HG02759 (cell line): Measurements from ENCODE around the gene XPR1.
A peak's percentile ranks its signal among the peaks of the same experiment; 100 is the strongest.

Source experiments
- ATAC-seq: cut with Tn5 transposase; IDR thresholded peaks from one replicate; pipeline ENCODE4 v1.9.1; 2021; ENCODE audit warnings: mild to moderate bottlenecking, moderate library complexity; ENCODE audit not compliant: unreplicated experiment

Gene XPR1

DNA sequence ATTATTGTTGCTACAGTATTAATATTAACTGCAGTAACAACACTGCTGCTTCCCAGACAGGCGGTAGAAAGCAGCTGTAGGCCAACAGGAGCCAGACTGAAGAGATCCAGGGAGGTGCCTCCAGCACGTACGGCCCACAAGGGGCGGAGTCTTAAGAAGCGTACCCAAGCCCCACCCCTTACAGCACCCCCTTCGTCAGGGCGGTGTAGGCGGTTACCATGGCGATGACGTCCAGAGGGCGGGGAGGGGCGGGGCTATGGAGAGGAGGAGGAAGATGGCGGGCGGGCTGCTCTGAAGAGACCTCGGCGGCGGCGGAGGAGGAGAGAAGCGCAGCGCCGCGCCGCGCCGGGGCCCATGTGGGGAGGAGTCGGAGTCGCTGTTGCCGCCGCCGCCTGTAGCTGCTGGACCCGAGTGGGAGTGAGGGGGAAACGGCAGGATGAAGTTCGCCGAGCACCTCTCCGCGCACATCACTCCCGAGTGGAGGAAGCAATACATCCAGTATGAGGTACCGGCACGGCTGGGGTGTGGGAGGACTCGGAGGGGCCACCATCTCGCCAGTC lies at the start of gene XPR1:
Gene XPR1 (plus strand): TSS at position 257 of the 560 bp plus-strand sequence. CDS start 180 bp downstream, at position 437.
- peak; percentile 95 for ATAC-seq

DNA sequence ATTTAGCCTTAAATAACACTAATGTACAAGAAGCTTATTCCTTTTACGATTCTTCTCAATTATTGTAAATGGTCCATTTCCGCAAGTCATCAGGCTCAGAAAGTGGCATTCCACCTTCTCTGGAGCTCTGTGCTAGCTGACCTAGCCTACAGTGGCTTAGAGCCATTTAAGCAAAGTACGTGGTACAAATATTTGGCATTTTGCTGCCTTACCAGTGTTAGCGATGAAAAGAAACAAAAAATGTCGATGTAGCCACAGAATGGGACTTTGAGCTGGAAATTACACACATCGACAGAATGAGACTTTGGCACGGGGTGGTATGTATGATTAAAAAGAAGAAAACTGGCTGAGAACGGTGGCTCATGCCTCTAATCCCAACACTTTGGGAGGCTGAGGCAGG lies 47.0 kb upstream of the XPR1 start:
- no peak for ATAC-seq

DNA sequence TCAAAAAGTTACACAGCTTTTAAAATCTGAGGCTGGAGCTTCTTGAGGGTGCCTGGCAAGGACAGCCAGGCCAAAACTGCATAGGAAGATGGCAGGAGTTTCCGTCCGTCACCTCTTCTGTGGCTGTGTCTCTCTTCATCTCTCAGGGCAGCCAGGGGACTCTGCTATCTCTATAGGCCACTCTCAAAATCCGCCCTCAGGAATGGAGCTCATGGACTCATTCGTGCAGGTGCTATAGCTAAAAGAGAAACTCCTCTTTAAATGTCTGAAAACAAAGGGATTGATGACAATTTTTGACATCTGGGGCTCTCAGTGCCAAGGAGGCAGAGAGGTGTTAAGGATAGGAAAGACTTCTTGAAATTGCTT lies 45.8 kb upstream of the XPR1 start:
- ATAC-seq = no peak

DNA sequence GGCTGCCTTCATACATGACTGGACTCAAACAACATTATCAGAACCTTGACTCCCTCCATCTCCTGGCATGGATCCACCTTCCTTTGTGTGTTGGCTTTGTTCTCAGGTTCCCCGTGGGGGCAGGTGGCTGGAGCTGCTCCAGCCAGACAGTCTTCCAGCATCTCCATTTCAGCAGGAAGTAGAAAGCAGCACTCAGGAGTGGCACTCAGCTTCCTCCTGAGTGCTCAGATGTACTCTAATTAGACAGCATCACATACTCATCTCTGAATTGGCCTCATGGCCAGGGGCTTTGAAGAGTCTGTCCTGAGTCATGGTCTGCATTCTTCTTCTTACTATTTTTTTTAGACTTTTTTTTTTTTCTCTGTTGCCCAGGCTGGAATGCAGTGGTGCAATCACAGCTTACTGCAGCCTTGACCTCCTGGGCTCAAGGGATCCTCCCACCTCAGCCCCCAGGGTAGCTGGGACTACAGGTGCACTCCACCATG lies 45.1 kb upstream of the XPR1 start:
- no peak for ATAC-seq

DNA sequence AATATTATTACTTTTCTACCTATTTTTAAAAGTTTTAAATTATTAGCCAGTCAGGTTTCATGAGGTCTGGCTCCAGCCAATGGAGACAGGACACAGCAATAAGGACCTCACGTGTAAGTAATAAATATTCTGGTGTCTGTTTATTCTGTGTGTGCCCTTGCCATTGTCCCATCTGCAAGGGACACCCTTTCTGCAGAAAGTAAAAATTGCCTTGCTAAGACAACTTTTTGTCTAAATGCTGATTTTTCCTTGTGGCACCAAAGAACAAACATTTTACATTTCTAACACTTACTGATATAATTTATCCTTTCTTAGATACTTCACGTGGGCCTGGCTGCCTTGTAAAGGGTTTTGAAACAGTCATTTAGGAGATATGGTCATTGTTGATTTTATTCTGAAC lies 43.7 kb upstream of the XPR1 start:
- ATAC-seq = no peak

DNA sequence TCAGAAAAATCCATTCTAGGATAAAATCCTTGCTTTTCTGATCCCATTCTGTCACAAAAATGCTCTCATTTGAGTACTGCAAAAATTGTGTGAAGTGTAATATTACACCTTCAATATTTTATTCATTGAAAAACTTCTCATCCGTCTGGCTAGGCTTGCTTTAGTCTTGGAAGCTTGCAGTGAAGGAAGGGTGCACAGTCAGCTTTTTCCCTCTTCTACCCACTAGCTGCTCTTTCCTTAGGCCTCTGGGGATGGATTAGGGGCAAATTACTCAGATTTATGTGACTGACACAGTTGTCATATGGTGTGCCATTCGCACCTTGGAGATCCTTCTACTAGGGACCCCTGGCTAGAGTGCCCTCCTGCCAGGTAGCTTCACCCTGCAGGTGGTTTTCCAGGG lies 40.9 kb upstream of the XPR1 start:
- ATAC-seq = no peak

DNA sequence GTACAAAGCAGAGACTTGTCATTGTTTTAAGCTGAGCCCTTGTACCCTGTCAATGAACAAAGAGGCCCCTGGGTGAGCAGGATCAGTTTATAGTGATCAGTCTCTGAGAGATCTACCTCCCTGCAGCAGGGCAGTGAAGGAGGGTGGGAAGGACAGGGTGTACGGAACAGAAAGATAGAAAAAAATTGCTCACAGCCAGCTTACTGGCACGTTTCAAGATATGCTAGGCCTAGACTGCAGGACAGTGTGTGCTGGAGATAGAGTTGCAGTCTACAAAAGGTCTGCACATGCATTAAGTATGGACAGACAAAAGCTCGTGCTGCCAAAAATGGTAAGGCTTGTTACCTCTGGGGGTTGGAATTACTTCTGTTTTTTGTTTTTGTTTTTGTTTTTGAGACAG lies 38.4 kb upstream of the XPR1 start:
- no peak for ATAC-seq

DNA sequence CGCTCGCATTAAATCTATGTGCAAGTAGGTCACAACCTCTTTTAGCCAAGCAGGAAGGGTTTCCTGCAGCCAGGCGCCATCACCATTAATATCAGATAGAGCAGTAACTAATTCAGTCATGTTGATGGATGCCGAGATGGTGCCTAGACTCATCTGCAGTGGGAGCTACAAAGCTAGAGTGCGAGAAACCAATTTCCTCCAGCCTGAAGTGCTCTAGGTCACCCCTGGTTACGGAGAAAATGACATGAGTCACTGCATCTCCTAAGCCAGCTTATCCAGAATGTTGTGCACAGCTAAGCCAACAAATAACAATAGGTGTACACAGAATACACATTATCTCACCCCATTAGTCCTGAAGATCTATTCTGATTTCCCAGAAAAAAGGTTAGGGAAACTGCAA lies 37.1 kb upstream of the XPR1 start:
- no peak for ATAC-seq

DNA sequence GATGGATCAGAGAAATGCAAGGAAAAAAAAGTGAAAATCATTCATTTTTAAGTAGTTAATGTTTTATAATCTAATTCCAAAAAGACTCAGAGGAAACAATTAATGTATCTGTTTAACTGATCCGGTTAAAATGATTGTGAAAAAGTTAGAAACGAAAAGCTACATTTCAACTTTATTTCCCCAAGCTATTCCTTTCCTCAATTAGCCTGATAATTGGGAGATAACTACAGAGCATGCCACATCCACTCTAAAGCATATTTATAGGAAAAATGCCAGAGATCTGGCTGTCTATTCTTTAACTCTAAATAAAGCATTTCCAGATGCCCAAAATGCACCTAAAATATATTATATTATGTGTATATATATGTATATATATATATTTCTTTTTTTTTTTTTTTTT lies 35.9 kb upstream of the XPR1 start:
- no peak for ATAC-seq

DNA sequence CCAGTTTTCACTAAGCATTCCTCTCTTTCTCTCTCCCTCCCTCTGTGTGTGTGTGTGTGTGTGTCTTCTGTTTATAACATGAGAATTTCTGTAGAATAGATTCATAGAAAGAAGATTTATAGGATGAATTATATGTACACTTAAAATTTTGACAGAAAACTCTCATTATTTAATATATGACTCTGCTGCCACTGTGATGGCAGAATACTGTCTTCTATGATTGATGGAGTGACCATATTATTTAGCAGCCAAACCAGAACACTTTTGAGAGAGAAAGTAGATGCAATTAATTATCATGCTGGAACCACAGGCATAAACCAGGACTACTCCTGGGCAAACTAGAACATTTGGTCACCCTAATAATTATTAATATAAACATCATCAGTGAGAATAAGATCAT lies 34.3 kb upstream of the XPR1 start:
- no peak for ATAC-seq

DNA sequence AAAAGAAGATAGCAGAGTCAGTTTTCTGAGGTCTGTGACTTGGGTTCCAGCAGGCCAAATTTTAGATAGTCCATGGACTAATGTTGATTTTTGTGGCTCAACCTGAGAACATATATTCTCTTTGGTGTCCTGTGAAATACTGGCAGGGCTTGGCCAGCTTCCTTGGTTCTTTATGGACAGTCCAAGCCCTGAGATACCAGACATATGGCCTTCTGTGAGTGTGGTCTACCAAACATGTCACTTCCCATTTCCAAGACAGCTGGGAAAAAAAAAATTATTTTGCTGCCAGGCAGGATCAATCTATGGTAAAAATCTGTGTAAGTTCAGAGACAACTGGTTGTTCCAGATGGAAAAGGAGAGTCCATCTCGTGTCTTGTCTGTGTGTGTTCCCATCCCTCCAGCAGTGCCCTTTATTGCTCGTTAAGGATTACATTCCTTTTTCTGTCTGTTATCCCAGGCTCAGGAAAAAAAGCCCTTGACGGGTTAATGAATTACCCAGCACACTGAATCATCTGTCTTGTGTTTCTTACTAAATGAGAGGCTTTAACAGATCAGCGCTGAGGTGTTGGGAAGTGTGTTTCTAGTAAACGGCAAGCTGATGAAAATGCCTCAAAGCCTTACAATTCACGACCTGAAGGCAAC lies 33.4 kb upstream of the XPR1 start:
- no peak for ATAC-seq

DNA sequence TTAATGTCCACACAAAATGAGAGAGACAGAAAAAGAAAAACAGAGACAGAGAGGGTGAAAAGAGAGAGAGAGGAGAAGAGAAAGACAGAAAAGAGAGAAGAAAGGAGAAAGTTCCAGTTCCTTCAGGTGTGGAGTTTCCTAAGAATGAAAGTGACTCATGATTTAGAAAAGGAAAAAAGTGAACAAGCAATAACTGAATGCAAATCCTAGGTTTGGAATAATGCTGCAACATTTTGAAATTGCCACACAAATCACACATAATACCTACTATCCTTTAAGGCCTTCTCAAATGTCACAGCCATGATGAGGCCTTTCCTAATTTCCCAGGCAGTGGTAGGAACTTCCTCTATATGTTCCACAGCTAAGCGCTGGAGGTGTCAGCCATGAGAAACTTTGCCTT lies 31.5 kb upstream of the XPR1 start:
- no peak for ATAC-seq

DNA sequence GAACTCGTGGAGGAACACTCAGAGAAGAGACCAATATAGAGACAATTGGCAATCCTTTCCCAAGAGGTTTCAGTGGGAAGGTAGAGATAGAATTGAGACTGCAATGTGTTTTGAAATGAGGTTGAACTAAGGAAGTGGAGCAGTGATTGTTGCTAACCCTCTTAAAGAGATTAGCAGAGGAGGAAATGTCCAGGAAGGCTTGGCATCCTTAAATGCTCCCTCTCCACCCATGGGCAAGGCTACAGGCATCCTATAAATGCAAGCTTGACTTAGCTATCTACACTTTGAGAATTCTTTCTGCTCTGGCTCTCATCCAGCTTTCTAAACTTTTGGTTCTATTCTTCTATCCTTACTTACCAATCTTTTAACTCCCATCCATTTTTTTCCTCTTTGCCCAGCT lies 30.3 kb upstream of the XPR1 start:
- no peak for ATAC-seq

DNA sequence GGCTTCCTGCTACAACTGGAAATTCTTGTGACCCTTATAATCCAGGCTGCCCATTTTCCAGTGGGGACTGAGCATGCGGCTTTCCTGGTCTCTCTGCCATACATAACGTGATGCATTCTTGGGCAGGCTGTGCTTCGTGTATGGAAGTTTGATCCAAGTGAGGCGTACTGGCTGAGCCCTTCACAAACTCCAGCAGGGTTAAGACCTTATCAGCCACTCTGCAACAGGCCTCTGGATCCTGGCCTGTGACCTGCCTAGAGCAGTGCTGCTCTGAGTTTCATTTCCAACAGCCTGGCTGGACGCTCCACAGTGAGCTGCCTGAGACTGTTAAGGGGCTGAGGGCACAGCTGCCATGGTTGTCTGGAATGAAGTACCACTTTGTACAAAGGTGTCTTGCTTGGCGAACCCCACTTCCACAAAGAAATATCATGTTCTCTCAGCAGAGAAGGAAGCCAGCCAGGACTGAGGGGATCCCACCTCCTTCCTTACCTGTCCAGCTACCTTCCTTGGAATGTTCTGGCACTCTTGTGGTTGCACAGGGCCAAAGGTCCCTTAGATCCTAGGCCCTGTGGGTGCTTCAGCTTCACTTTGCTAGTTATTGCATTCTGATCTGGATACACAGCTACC lies 28.5 kb upstream of the XPR1 start:
- ATAC-seq = no peak

DNA sequence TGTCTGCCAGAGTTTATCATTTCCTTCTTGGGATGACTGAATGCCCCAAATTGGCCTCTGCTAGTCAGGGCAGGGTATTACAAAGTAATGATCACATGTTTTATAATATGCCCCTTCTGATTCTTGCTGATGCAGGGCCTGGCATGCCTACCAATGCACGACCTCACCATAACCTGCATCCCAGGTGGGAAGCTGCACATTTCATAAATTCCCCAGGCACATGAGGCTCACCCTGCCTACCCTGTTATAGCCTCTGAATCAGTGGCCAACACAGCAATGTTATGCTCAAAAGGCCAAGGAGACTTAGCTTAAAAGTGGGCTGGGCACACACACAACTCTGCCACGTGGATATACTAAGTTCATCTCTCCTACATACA lies 28.0 kb upstream of the XPR1 start:
- no peak for ATAC-seq

DNA sequence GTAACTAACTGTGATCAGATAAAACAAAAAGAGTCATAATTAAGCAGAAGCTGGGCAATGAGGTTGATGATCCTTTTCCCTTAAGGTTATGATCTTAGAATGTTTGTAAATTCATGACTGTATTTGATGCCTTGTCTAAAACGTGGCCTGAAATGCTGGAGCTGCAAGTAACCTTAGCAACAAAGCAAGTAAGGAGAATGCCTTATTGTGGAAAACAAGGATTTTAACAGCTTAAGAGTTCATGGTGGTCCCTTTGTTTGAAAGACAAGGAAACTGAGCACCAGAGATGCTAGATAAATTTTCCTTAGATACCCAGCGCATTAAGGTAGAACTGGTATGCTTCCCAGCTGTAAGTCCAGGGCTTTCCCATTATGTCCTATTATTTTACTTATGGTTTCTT lies 25.7 kb upstream of the XPR1 start:
- ATAC-seq = no peak

DNA sequence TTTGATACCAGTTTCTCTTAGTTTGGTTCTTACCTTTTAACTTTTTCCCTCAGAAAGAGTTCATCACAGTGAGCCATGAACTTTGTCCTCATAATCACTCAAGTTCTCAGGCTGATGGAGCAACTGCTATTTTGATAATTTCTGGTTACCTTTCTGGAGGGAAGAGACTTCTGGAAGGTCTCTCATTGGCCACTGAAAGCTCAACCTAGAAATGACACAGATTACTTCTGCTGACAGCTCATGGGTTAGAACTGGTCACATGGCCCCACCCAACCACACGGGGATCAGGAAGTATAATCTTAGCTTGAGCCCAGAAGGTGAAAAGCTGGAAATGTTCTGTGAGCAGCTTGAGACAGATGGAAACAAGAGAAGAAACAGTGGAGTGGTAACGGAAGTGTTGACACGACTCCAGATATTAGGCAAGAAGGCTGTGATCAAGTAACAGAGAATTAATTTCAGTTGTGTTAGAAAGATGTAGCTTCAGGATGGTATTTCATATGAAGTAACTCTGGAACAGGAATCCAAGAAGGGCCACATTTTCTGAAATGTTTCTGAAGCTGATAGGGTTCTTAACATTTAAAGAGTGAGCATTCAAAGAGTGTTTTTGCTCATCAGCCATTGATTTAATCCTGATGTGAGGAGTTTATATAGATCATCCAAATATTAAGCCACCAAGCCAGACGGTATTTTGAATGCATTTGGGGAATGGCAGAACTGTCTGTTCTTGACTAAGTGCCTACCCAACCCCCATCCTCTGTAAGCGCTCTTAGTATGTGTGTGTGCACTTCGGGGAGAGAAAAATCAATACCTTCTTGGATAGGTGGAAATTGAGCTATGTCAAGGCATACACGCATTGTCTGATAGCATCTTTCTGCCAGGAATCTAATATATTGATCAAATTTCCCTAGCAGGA lies 21.9 kb upstream of the XPR1 start:
- ATAC-seq = no peak

DNA sequence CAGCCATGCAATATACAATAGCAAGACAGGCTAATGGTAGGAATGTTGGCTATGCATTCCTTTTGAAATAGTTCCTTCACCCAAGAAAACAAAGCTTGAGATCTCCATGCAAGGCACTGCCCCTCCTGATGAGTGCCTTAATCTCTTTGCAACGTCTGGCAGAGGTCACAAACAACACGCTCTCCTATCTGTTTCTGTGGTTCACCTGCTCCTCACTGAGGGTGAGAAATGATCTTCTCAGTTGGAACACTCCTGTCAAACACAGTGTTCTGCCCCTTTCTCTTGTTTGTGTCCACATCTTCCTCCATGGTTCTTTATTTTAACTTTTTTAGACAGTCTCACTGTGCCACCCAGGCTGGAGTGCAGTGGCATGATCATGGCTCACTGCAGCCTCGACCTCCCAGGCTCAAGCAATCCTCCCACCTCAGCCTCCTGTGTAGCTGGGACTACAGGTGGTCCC lies 21.2 kb upstream of the XPR1 start:
- ATAC-seq = no peak

DNA sequence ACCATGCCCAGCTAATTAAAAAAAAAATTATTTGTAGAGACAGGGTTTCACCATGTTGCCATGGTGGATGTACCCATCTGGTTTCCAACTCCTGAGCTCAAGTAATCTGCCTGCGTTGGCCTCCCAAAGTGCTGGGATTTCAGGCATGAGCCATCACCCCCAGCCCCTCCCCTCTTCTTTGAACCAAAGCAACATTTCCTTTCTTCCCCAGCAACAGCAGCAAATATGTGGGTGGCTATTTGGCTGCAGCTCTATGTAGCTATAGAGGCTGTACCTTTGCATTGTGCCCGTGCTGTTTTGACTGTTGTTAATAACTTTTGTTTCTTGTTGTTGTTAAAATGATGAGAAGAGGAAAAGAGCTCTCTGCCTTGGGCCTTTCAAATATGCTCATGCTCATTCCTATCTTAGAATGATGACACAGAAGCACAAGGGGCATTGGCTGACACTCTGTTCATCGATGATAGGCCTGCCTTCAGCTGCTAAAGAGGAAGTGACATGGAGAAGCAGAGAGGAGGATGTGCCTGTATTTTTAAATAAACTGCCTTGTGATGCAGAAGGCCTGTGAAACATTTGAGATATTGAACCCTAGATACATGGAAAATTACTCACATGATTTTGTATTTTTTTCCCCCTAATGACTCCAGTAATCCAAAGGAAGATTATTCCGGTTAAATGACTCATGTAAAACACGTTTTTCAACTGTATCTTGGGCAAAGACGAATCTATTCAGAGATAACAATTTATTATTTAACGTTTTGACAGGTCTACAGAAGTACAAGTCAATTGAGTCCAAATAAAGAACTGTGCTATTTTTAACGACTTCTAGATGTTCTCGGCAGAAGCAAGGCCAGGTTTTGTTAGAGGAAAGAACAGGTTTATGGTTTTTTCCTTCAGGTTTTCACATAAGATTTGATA lies 20.5 kb upstream of the XPR1 start:
- no peak for ATAC-seq

DNA sequence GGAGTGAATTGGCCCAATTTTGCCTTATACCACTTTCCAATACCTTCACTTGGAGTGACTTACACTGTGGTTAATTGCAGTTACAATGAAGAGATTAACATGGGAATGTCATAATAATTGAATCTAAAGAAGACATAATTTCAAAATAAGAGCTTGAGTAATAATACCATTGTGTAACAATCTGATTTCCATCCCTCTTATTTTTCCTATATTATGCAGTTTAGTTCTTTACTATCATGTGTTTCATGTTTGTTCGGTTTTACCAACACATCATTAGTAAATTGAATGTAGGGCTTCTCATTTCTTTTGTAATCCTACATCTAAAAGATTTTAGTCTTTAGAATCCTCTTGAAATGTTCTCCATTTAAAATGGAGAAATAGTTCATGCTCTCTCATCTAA lies 19.2 kb upstream of the XPR1 start:
- no peak for ATAC-seq

DNA sequence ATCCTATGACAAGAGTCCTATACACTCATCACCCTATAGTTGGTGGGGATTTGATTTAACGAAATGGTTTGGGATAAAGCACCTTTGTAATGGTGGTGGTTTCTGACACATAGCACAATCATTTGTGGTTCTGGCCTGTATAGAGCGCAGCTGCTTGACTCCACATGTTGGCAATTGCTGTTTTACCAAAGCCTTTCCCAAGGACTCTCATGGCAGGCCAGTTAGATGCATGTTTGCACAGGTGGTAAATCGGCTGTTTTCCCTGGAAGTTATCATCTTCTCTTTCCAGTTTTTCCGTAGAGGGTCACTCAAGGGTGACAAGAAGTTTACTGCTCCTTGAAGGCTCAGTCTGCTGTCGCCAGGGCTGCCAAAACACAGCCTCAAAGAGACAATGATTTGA lies 17.1 kb upstream of the XPR1 start:
- ATAC-seq = no peak
